Psoas muscle (tissue), 8 donors: ENCODE data around the gene AIG1. TPM values are rescaled to one million over a fixed set of nuclear protein-coding genes. Genes with fewer than 3 reads are reported as not detected.

Experiments
- ATAC-seq, 4 donors: fragments of 200-7000 bp; cut with Tn5 transposase; one replicate each; pipeline ENCODE4 v1.9.1; 2020; ENCODE audit warnings: moderate library complexity in 3 of 4, mild to moderate bottlenecking in 2 of 4
- DNase-seq, 2 donors: peaks; one replicate each; pipeline ENCODE4 v3.0.0-alpha.2; 2020
- H3K27ac ChIP-seq: fragments of 200-600 bp; one replicate; pipeline ENCODE4 v1.8.0; 2022
- H3K27me3 ChIP-seq, 3 donors: fragments of 200-600 bp in 1 of 3; one replicate each; pipeline versions ENCODE4 v1.6.1 to v1.8.0; 2013 to 2022; ENCODE audit warnings: low read length in 2 of 3, mild to moderate bottlenecking in 2 of 3, moderate library complexity in 1 of 3; ENCODE audit not compliant: insufficient read depth in 3 of 3
- H3K36me3 ChIP-seq, 2 donors: fragments of 200-600 bp in 1 of 2; one replicate each; pipeline versions ENCODE4 v1.6.1 to v1.8.0; 2013 to 2022; ENCODE audit warnings: low read depth in 1 of 2, mild to moderate bottlenecking in 1 of 2, moderate library complexity in 1 of 2; ENCODE audit not compliant: insufficient read depth in 1 of 2
- H3K4me1 ChIP-seq: fragments of 200-600 bp; one replicate; pipeline ENCODE4 v1.8.0; 2022
- H3K4me3 ChIP-seq: fragments of 200-600 bp; one replicate; pipeline ENCODE4 v1.8.0; 2022; ENCODE audit warnings: mild to moderate bottlenecking
- H3K9me3 ChIP-seq: fragments of 200-600 bp; one replicate; pipeline ENCODE4 v1.8.0; 2022
- CTCF ChIP-seq: fragments of 200-600 bp; IDR thresholded peaks from one replicate; pipeline ENCODE4 v1.8.0; 2022; ENCODE audit warnings: antibody characterized with exemption
- WGBS, 3 donors: extraction: QIAGEN DNeasy Blood & Tissue Kit; methylation state at CpG; one replicate each; pipeline versions ENCODE4 v1.1.6 to v1.1.7; 2013; 5-methylcytosine and 5-hydroxymethylcytosine counted together
- intact Hi-C, 2 donors: fragments of 100-400 bp; cut with DNase I; formaldehyde crosslinking; loops; one replicate each; pipeline versions ENCODE4 v1.11.0 to v1.14.2; 2022
- polyA plus RNA-seq, 3 donors: library from polyadenylated mRNA; stranded (reverse); fragments of 200-250 nt; gene quantifications; one replicate each; pipeline ENCODE4 v1.2.3, GENCODE V29; 2013
- total RNA-seq, 4 donors: library from RNA; stranded (reverse); fragmentation: NEBNext Ultra II Directional in 2 of 4; extraction: Animal tissue kit (Norgen Biotek cat#: 25700) in 2 of 4; gene quantifications; one replicate each; pipeline versions ENCODE4 v1.2.1 to v1.2.4, GENCODE V29; 2021 to 2023
- donor health status: healthy with polysubstance abuse.
- donor health status: DM: no; HTN: no; CAD: no; lungs with moderate emphysema.
- donor health status: Bipolar disorder and iron deficiency.
- donor health status: healthy.
- donor health status: DM: yes; HTN: yes; CAD: no.
- donor health status: DM: no; HTN: no; CAD: no.
- donor health status: DM: no; HTN: no; CAD: no.
- donor health status: DM: yes; HTN: yes; CAD: no.

Gene AIG1
- total and polyA plus RNA-seq, 7 donors, result 4.0 to 24.6 (median 5.8) TPM

- ATAC-seq (no peak), DNase-seq (no peak)
- no peak for TF ChIP-seq CTCF
- Histone ChIP-seq H3K27ac (no peak overlapping the region), H3K9me3 (no peaks in the 10 kb centered on the region), H3K4me3 (no peak overlapping the region), H3K27me3 (no peaks in the 10 kb centered on the region), H3K4me1 (no peaks in the 10 kb centered on the region), H3K36me3 (no peaks in the 10 kb centered on the region)
- intact Hi-C loops, result no loop called here
These were observed 198.3 kb downstream of the AIG1 start for GRCh38 chr6:143258945-143259344.

GRCh38 chr6:143260857-143261256 is 200.2 kb downstream of the AIG1 start:
- ATAC-seq (no peak), DNase-seq (no peak)
- WGBS, 3 donors, result 96 to 97% (median 97%) methylated on average over 7 of the region's 7 CpGs
- H3K36me3 ChIP-seq, result no peaks in the 10 kb centered on the region
- H3K4me3 ChIP-seq, result no peak overlapping the region
- no peaks in the 10 kb centered on the region for H3K4me1 ChIP-seq
- intact Hi-C loops, result no loop called here
- no peaks in the 10 kb centered on the region for H3K27me3 ChIP-seq
- H3K9me3 ChIP-seq, result no peaks in the 10 kb centered on the region
- H3K27ac ChIP-seq, result no peak overlapping the region
- TF ChIP-seq CTCF, result no peak

- DNase-seq, result no peak
- Histone ChIP-seq H3K4me1 (no peaks in the 10 kb centered on the region), H3K27ac (no peak overlapping the region), H3K27me3 (no peaks in the 10 kb centered on the region), H3K9me3 (no peaks in the 10 kb centered on the region), H3K4me3 (no peak overlapping the region), H3K36me3 (no peaks in the 10 kb centered on the region)
- no peak for TF ChIP-seq CTCF
- WGBS, 3 donors, result 84 to 97% (median 92%) methylated on average over 3 of the region's 3 CpGs
- intact Hi-C loops, result no loop called here
- ATAC-seq, result no peak
These were observed 201.3 kb downstream of the AIG1 start for GRCh38 chr6:143261899-143262436.

- Histone ChIP-seq H3K27ac (no peak overlapping the region), H3K4me3 (no peak overlapping the region), H3K9me3 (no peaks in the 10 kb centered on the region), H3K4me1 (no peaks in the 10 kb centered on the region), H3K36me3 (no peaks in the 10 kb centered on the region), H3K27me3 (no peaks in the 10 kb centered on the region)
- DNase-seq, result no peak
- intact Hi-C loops, result no loop called here
- WGBS, 3 donors, result 93 to 96% (median 96%) methylated on average over 2 of the region's 2 CpGs
- TF ChIP-seq CTCF, result no peak
- ATAC-seq, result no peak
These were observed 202.2 kb downstream of the AIG1 start for GRCh38 chr6:143262859-143263258.

GRCh38 chr6:143264379-143264778 is 203.7 kb downstream of the AIG1 start:
- H3K4me1 ChIP-seq, result no peaks in the 10 kb centered on the region
- WGBS, 3 donors, result 67 to 79% (median 68%) methylated on average over 5 of the region's 5 CpGs
- no peak for DNase-seq
- H3K4me3 ChIP-seq, result no peak overlapping the region
- no peak for TF ChIP-seq CTCF
- no peaks in the 10 kb centered on the region for H3K27me3 ChIP-seq
- intact Hi-C loops, result no loop called here
- no peak overlapping the region for H3K27ac ChIP-seq
- no peak for ATAC-seq
- no peaks in the 10 kb centered on the region for H3K36me3 ChIP-seq
- H3K9me3 ChIP-seq, result no peaks in the 10 kb centered on the region
